Adrenal gland (tissue), 12 donors: Measurements from ENCODE around the gene CLCF1. TPM values are rescaled to one million over a fixed set of nuclear protein-coding genes. Genes with fewer than 3 reads are reported as not detected.
A peak's percentile ranks its signal among the peaks of the same experiment; 100 is the strongest.

Experiments used
- DNase-seq, 7 donors: peaks; one replicate each; pipeline ENCODE4 v3.0.0-alpha.2; 2019 to 2020
- H3K27ac ChIP-seq, 5 donors: fragments of 200-600 bp; sonication (generic) in 4 of 5; 1 replicate in 3 of 5; 2 replicates in 2 of 5; pipeline versions ENCODE4 v1.5.1 to v1.8.0; 2016 to 2020; ENCODE audit warnings: mild to moderate bottlenecking in 1 of 5
- H3K27me3 ChIP-seq: fragments of 200-600 bp; 2 replicates; pipeline ENCODE4 v1.8.0; 2021
- H3K36me3 ChIP-seq, 2 donors: fragments of 200-600 bp; replicated peaks in 1 of 2; 1 replicate in 1 of 2; 2 replicates in 1 of 2; pipeline versions ENCODE4 v1.5.1 to v1.8.0; 2018 to 2022
- H3K4me1 ChIP-seq, 2 donors: fragments of 200-600 bp; replicated peaks in 1 of 2; 1 replicate in 1 of 2; 2 replicates in 1 of 2; pipeline versions ENCODE4 v1.5.1 to v1.8.0; 2018 to 2021
- H3K4me3 ChIP-seq, 4 donors: fragments of 200-600 bp; sonication (generic) in 3 of 4; one replicate each; pipeline ENCODE4 v1.5.1; 2016 to 2018
- H3K9me3 ChIP-seq, 3 donors: fragments of 200-600 bp; sonication (generic) in 1 of 3; replicated peaks in 1 of 3; 1 replicate in 2 of 3; 2 replicates in 1 of 3; pipeline versions ENCODE4 v1.5.1 to v1.8.0; 2016 to 2021
- POLR2A ChIP-seq, 2 donors: fragments of 450-650 bp; IDR thresholded peaks; one replicate each; pipeline ENCODE4 v1.6.1; 2017; ENCODE audit warnings: antibody characterized with exemption in 2 of 2, mild to moderate bottlenecking in 2 of 2, moderate library complexity in 1 of 2
- WGBS, 4 donors: extraction: QIAGEN DNeasy Blood & Tissue Kit in 2 of 4; methylation state at CpG; one replicate each; pipeline versions ENCODE4 v1.1.5 to v1.1.7; 2013 to 2017; 5-methylcytosine and 5-hydroxymethylcytosine counted together
- intact Hi-C, 2 donors: fragments of 100-400 bp; cut with DNase I; formaldehyde crosslinking; loops; one replicate each; pipeline versions ENCODE4 v1.14.1 to v1.15.0; 2022 to 2023
- polyA plus RNA-seq, 3 donors: library from polyadenylated mRNA; stranded (reverse); fragments of 200-250 nt in 2 of 3; fragments of 350-450 nt in 1 of 3; fragmentation: Illumina TruSeq in 1 of 3; extraction: RNeasy Lipid Tissue Mini Kit (QIAGEN cat#74804) in 1 of 3; gene quantifications; one replicate each; pipeline ENCODE4 v1.2.3, GENCODE V29; 2013 to 2014
- total RNA-seq, 9 donors: library from RNA; depleted of rRNA in 4 of 9; stranded (reverse); fragments of >200 nt in 4 of 9; fragments of 120-200 nt in 1 of 9; fragmentation: NEBNext Ultra II Directional in 1 of 9; extraction: Animal tissue kit (Norgen Biotek cat#: 25700) in 1 of 9; gene quantifications; one replicate each; pipeline versions ENCODE4 v1.1.0 to v1.2.4, GENCODE V29; 2013 to 2023
- TF ChIP-seq, protein P1 (sequence below), 6 experiments: fragments of 450-650 bp in 4 of 6; fragments of 200-600 bp in 2 of 6; sonication (generic) in 1 of 6; IDR thresholded peaks; 1 replicate in 5 of 6; 2 replicates in 1 of 6; pipeline versions ENCODE4 v1.5.1 to v1.8.0; 2016 to 2021; ENCODE audit warnings: antibody characterized with exemption in 6 of 6, mild to moderate bottlenecking in 2 of 6, moderate library complexity in 1 of 6
- donor health status: healthy with polysubstance abuse.
- donor health status: Bipolar disorder and iron deficiency.
- donor health status: DM: yes; HTN: yes; CAD: no.
- donor health status: DM: no; HTN: no; CAD: no.
- donor health status: DM: no; HTN: no; CAD: no.
- donor health status: DM: yes; HTN: yes; CAD: no.

The CLCF1 gene
- total and polyA plus RNA-seq, 12 donors = 0.17 to 16.1 (median 3.1) TPM

DNA sequence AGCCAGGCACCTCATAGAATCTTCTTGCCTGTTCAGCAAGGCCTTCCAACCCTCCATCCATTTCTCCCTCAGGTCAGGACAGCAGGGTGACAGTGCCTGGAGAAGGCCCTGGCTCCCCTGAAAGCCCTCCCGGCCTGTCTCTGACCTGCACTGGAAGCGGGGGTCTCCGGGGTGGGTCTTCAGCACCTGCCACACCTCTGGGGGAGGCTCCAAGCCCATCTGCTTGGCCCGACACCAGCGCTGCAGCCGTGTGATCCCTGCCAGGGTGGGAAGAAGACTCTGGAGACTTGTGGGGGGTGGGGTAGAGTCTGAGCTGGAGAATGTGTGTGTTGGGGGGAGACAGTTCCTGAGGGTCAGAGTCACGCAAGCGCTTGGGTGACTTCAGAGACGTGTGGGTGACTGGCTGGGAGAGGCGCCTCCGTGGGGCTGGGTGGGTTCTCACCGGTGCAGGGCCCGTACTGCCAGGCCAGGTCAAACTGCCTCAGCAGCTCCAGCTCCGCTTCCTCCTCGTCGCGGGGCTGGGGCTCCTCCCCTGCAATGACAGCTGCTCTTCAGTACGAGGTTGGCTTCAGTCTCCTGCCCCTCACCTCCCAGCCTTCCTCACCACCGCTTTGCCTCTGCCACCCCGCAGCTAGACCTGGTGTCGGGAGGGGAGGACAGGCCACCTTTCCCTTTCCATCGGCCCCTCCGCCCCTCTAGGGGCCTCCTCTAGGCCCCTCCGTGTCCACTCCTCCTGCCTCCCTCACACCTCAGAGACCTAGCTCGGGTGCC, 20.7 kb downstream of the CLCF1 start:
- no peak for TF ChIP-seq POLR2A (IDR thresholded peaks at IDR 0.05)
- TF ChIP-seq, protein P1, sequence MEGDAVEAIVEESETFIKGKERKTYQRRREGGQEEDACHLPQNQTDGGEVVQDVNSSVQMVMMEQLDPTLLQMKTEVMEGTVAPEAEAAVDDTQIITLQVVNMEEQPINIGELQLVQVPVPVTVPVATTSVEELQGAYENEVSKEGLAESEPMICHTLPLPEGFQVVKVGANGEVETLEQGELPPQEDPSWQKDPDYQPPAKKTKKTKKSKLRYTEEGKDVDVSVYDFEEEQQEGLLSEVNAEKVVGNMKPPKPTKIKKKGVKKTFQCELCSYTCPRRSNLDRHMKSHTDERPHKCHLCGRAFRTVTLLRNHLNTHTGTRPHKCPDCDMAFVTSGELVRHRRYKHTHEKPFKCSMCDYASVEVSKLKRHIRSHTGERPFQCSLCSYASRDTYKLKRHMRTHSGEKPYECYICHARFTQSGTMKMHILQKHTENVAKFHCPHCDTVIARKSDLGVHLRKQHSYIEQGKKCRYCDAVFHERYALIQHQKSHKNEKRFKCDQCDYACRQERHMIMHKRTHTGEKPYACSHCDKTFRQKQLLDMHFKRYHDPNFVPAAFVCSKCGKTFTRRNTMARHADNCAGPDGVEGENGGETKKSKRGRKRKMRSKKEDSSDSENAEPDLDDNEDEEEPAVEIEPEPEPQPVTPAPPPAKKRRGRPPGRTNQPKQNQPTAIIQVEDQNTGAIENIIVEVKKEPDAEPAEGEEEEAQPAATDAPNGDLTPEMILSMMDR (IDR thresholded peaks at IDR 0.05) = no peak
- intact Hi-C loops = loop anchor here in 1 of 2 donors (2.0 kb wide), 1 partner anchor 30 kb away; no protein-coding TSS in a partner anchor
- H3K9me3 ChIP-seq = no peaks in the 10 kb centered on the region
- H3K4me1 ChIP-seq = peaks cover 37 to 64% of the 10 kb centered on the region in 2 donors
- WGBS, 4 donors = 0 to 16% (median 10%) methylated on average over 3 to 25 of the region's 25 CpGs
- peak overlapping the region; percentile 91 to 99 (median 98) for H3K27ac ChIP-seq
- no peaks in the 10 kb centered on the region for H3K27me3 ChIP-seq
- peak in 3 of 7 donors; percentile 52 to 65 (median 65) for DNase-seq
- peak overlapping the region; percentile 13 to 82 (median 56) for H3K4me3 ChIP-seq
- H3K36me3 ChIP-seq = no peaks in the 10 kb centered on the region

DNA sequence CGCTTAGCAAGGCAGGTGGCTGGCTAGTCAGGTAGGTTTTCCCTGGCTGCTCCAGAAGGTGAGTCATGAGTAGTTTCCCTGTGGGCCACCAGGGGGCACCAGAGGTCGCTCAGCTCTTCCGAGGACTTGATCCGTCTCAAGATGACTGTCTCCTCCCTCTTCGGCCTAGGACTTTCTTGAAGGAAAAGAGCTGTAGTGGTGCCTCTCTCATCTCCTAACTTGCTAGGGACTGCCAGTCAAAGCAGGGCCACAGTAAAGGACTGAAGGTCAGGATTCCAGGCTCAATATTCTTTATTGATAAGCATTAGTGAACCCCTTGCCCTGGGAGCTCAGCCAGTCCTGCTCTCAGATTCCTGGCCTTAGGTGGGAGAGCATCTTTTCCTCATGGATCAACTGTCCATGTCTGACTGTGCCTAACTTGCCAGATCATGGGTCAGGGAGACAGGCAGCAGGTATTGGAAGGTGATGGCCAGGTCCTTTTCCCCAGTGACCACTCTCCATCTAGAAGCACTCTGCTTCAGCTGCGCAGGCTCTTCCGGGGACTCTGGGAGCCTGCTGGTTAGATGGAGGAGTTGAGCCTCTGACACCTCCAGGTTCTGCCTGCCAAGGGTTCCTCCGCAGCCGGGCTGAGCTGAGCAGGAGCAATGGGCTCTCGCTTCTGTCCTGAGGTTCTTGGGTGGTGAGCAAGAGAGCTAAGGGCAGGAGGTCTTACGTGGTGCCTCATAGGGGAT, 22.0 kb downstream of the CLCF1 start:
- no peak for TF ChIP-seq POLR2A (IDR thresholded peaks at IDR 0.05)
- TF ChIP-seq, protein P1 (IDR thresholded peaks at IDR 0.05) = peak; percentile 77 to 92 (median 88)
- Histone ChIP-seq H3K36me3 (no peaks in the 10 kb centered on the region), H3K27ac (peak overlapping the region in 4 of 5 donors; percentile 57 to 99 (median 98)), H3K4me3 (no peak overlapping the region), H3K4me1 (peaks cover 37 to 51% of the 10 kb centered on the region in 2 donors), H3K27me3 (no peaks in the 10 kb centered on the region), H3K9me3 (no peaks in the 10 kb centered on the region)
- peak in 6 of 7 donors; percentile 57 to 78 (median 65) for DNase-seq
- 48 to 55% (median 51%) methylated on average over 10 to 11 of the region's 11 CpGs for WGBS, 4 donors
- intact Hi-C loops = loop anchor here in 1 of 2 donors (2.0 kb wide), 1 partner anchor 31 kb away; no protein-coding TSS in a partner anchor

DNA sequence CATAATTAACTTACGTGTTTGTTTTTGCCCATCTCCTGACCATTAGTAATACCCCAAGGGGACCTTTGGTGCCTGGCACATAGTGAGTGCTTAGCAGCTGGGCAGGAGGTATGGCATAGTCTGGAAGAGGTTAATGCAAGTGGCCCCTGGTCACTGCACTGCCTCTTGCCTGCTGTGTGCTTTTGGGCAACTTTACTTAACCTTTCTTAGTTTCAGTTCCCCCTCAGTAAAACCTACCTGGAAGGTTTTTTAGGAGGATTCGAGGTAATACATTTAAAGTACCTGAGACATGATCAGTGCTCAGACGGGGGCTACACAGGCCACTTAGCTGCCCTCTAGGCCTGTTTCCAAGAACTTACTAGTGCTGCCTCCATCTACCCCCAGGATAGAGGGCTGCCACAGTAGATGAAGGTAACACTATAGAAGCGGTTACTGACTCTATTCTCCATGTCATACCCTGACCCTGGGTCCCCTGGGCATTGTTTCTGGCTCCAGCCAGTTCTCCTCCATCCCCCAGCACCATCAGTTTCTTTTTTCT, 23.4 kb downstream of the CLCF1 start:
- Histone ChIP-seq H3K27me3 (no peaks in the 10 kb centered on the region), H3K27ac (no peak overlapping the region), H3K4me3 (no peak overlapping the region), H3K9me3 (no peaks in the 10 kb centered on the region), H3K4me1 (peaks cover 32 to 38% of the 10 kb centered on the region in 2 donors), H3K36me3 (no peaks in the 10 kb centered on the region)
- 82 to 91% (median 85%) methylated on average over 4 of the region's 4 CpGs for WGBS, 4 donors
- no peak for DNase-seq
- no peak for TF ChIP-seq POLR2A (IDR thresholded peaks at IDR 0.05)
- TF ChIP-seq, protein P1 (IDR thresholded peaks at IDR 0.05) = no peak
- intact Hi-C loops = loop anchor here in 1 of 2 donors (5.0 kb wide), 1 partner anchor 32 kb away; no protein-coding TSS in a partner anchor

DNA sequence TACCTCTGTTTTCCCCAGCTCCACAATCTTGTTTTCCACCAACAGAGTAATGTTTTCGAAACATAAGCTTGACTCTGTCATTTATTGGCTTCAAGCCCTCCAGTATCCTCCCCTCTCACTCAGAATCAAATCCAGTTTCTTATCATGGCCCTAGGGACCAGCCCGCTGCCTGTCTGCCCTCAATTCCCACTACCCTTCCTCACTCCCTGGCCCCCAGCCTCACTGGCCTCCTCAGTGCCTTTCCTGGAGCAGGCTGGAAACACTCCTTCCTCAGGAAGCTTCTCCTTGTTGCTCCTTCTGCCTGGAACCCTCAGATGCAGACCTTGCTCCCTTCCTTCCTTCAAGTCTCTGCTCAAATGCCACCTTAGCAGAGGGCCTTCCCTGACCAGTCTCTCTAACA, 23.9 kb downstream of the CLCF1 start:
- H3K27ac ChIP-seq = no peak overlapping the region
- no peaks in the 10 kb centered on the region for H3K36me3 ChIP-seq
- H3K9me3 ChIP-seq = no peaks in the 10 kb centered on the region
- intact Hi-C loops = loop anchor here in 1 of 2 donors (5.0 kb wide), 1 partner anchor 33 kb away; no protein-coding TSS in a partner anchor
- no peak for DNase-seq
- WGBS, 4 donors = 86 to 97% (median 89%) methylated on average over 2 of the region's 2 CpGs
- peaks cover 26 to 32% of the 10 kb centered on the region in 2 donors for H3K4me1 ChIP-seq
- no peak overlapping the region for H3K4me3 ChIP-seq
- no peaks in the 10 kb centered on the region for H3K27me3 ChIP-seq
- TF ChIP-seq, protein P1 (IDR thresholded peaks at IDR 0.05) = no peak
- TF ChIP-seq POLR2A (IDR thresholded peaks at IDR 0.05) = no peak
